H9 (cell line): Measurements from ENCODE around the gene NUP188. TPM values are rescaled to one million over a fixed set of nuclear protein-coding genes. Genes with fewer than 3 reads are reported as not detected.

Experiments used
- DNase-seq: peaks from one replicate; pipeline ENCODE4 v3.0.0-alpha.2; 2017
- H2AFZ ChIP-seq: one replicate; pipeline ENCODE4 v1.6.1; 2013; ENCODE audit warnings: mild to moderate bottlenecking, low read length, control low read depth, moderate library complexity
- H2AK5ac ChIP-seq: 2 replicates; pipeline ENCODE4 v1.6.1; 2013; ENCODE audit warnings: low read length, control low read depth, mixed read lengths; ENCODE audit not compliant: insufficient read length
- H2BK120ac ChIP-seq: one replicate; pipeline ENCODE4 v1.6.1; 2013; ENCODE audit warnings: low read depth, mild to moderate bottlenecking, low read length, control low read depth, inconsistent platforms; ENCODE audit not compliant: poor library complexity, severe bottlenecking
- H2BK12ac ChIP-seq: 2 replicates; pipeline ENCODE4 v1.6.1; 2013; ENCODE audit warnings: low read length, control low read depth, mixed read lengths, low read depth; ENCODE audit not compliant: insufficient read length
- H2BK15ac ChIP-seq: 2 replicates; pipeline ENCODE4 v1.6.1; 2013; ENCODE audit warnings: low read depth, low read length, control low read depth
- H2BK20ac ChIP-seq: one replicate; pipeline ENCODE4 v1.6.1; 2013; ENCODE audit warnings: low read depth, mild to moderate bottlenecking, low read length, control low read depth, inconsistent platforms; ENCODE audit not compliant: poor library complexity, severe bottlenecking
- H2BK5ac ChIP-seq: 2 replicates; pipeline ENCODE4 v1.6.1; 2013; ENCODE audit warnings: low read length, control low read depth, mixed read lengths; ENCODE audit not compliant: insufficient read length
- H3K14ac ChIP-seq: 2 replicates; pipeline ENCODE4 v1.6.1; 2013; ENCODE audit warnings: low read length, control low read depth; ENCODE audit not compliant: insufficient read depth
- H3K18ac ChIP-seq: 2 replicates; pipeline ENCODE4 v1.6.1; 2013; ENCODE audit warnings: low read depth, mild to moderate bottlenecking, mixed read lengths, low read length, control low read depth; ENCODE audit not compliant: insufficient read length
- H3K23ac ChIP-seq: 2 replicates; pipeline ENCODE4 v1.6.1; 2013; ENCODE audit warnings: low read length, control low read depth, mixed read lengths, low read depth; ENCODE audit not compliant: insufficient read length
- H3K23me2 ChIP-seq: 2 replicates; pipeline ENCODE4 v1.6.1; 2013; ENCODE audit warnings: low read depth, mild to moderate bottlenecking, mixed read lengths, low read length, control low read depth; ENCODE audit not compliant: insufficient read length, poor library complexity, severe bottlenecking
- H3K27ac ChIP-seq: 2 replicates; pipeline ENCODE4 v1.5.1; 2013; ENCODE audit warnings: low read length, control low read depth, mixed read lengths, low read depth; ENCODE audit not compliant: insufficient read length
- H3K27me3 ChIP-seq: 2 replicates; pipeline ENCODE4 v1.6.1; 2013; ENCODE audit warnings: low read length, control low read depth, inconsistent platforms; ENCODE audit not compliant: insufficient read depth
- H3K4ac ChIP-seq: 2 replicates; pipeline ENCODE4 v1.6.1; 2013; ENCODE audit warnings: low read depth, mild to moderate bottlenecking, control low read depth, inconsistent platforms, low read length, moderate library complexity
- H3K4me1 ChIP-seq: 2 replicates; pipeline ENCODE4 v1.6.1; 2013; ENCODE audit warnings: low read length, control low read depth, inconsistent platforms; ENCODE audit not compliant: insufficient read depth
- H3K4me2 ChIP-seq: 2 replicates; pipeline ENCODE4 v1.6.1; 2013; ENCODE audit warnings: low read length, control low read depth, mixed read lengths; ENCODE audit not compliant: insufficient read length, insufficient read depth
- H3K56ac ChIP-seq: 2 replicates; pipeline ENCODE4 v1.6.1; 2013; ENCODE audit warnings: low read depth, mild to moderate bottlenecking, mixed read lengths, low read length, control low read depth; ENCODE audit not compliant: insufficient read length
- H3K79me1 ChIP-seq: 2 replicates; pipeline ENCODE4 v1.6.1; 2013; ENCODE audit warnings: low read depth, mild to moderate bottlenecking, moderate library complexity, low read length, control low read depth, inconsistent platforms; ENCODE audit not compliant: insufficient read depth, poor library complexity, severe bottlenecking
- H3K79me2 ChIP-seq: 2 replicates; pipeline ENCODE4 v1.6.1; 2013; ENCODE audit warnings: low read length, control low read depth, inconsistent platforms; ENCODE audit not compliant: insufficient read depth
- H3K9ac ChIP-seq: 2 replicates; pipeline ENCODE4 v1.6.1; 2013; ENCODE audit warnings: low read length, control low read depth, mixed read lengths; ENCODE audit not compliant: insufficient read length; ENCODE audit errors: extremely low read depth
- H3K9me3 ChIP-seq: one replicate; pipeline ENCODE4 v1.6.1; 2013; ENCODE audit warnings: low read depth, low read length, inconsistent platforms; ENCODE audit not compliant: control insufficient read depth
- H3T11ph ChIP-seq: one replicate; pipeline ENCODE4 v1.6.1; 2013; ENCODE audit warnings: mild to moderate bottlenecking, low read length, control low read depth, inconsistent platforms
- H4K20me1 ChIP-seq: one replicate; pipeline ENCODE4 v1.6.1; 2013; ENCODE audit not compliant: control insufficient read depth, insufficient read length, insufficient read depth
- H4K5ac ChIP-seq: 2 replicates; pipeline ENCODE4 v1.6.1; 2013; ENCODE audit warnings: low read depth, mild to moderate bottlenecking, mixed read lengths, low read length, control low read depth; ENCODE audit not compliant: insufficient read length
- H4K8ac ChIP-seq: replicated peaks from 2 replicates; pipeline ENCODE4 v1.6.1; 2013; ENCODE audit warnings: low read length, control low read depth, mixed read lengths, low read depth; ENCODE audit not compliant: insufficient read length
- H4K91ac ChIP-seq: 2 replicates; pipeline ENCODE4 v1.6.1; 2013; ENCODE audit warnings: low read depth, mild to moderate bottlenecking, moderate library complexity, mixed read lengths, low read length, control low read depth; ENCODE audit not compliant: insufficient read length
- H3K27ac Mint-ChIP-seq, 3 experiments: 2 replicates in 2 of 3; 3 replicates in 1 of 3; pipeline ENCODE4 v1.8.0; 2020 to 2021; ENCODE audit warnings: mixed read lengths in 3 of 3, mild to moderate bottlenecking in 1 of 3, moderate library complexity in 1 of 3
- H3K27me3 Mint-ChIP-seq: 2 replicates; pipeline ENCODE4 v1.8.0; 2021; ENCODE audit warnings: low read depth, mild to moderate bottlenecking, moderate library complexity, mixed read lengths
- H3K36me3 Mint-ChIP-seq, 3 experiments: 2 replicates in 2 of 3; 3 replicates in 1 of 3; pipeline ENCODE4 v1.8.0; 2020 to 2021; ENCODE audit warnings: low read depth in 3 of 3, mixed read lengths in 3 of 3; ENCODE audit not compliant: insufficient read depth in 1 of 3
- H3K4me1 Mint-ChIP-seq, 2 experiments: 2 replicates each; pipeline ENCODE4 v1.8.0; 2020; ENCODE audit warnings: mixed read lengths in 2 of 2
- H3K4me3 Mint-ChIP-seq, 2 experiments: 2 replicates in 1 of 2; 3 replicates in 1 of 2; pipeline ENCODE4 v1.8.0; 2020 to 2021; ENCODE audit warnings: mild to moderate bottlenecking in 2 of 2, mixed read lengths in 2 of 2, moderate library complexity in 1 of 2
- H3K9me3 Mint-ChIP-seq, 2 experiments: 2 replicates in 1 of 2; 3 replicates in 1 of 2; pipeline ENCODE4 v1.8.0; 2020; ENCODE audit warnings: mild to moderate bottlenecking in 2 of 2, mixed read lengths in 2 of 2, moderate library complexity in 1 of 2
- WGBS: extraction: QIAGEN DNeasy Blood & Tissue Kit; methylation state at CpG from one replicate; pipeline ENCODE4 v1.1.7; 2013; ENCODE audit warnings: missing lambda C conversion rate, low lambda C conversion rate, mixed read lengths; ENCODE audit not compliant: insufficient read length; ENCODE audit errors: extremely low coverage; 5-methylcytosine and 5-hydroxymethylcytosine counted together
- total RNA-seq: library from RNA; stranded (reverse); gene quantifications from 2 replicates; pipeline ENCODE4 v1.2.1, GENCODE V29; 2021
- TF ChIP-seq, protein P1 (sequence below): fragments of 200-600 bp; sonication (generic); conservative IDR thresholded peaks from 3 replicates; pipeline ENCODE4 v1.8.0; 2021; ENCODE audit warnings: antibody characterized with exemption, mild to moderate bottlenecking

NUP188 gene
- total RNA-seq, 1 experiment from 2014 or later: 101 TPM

DNA sequence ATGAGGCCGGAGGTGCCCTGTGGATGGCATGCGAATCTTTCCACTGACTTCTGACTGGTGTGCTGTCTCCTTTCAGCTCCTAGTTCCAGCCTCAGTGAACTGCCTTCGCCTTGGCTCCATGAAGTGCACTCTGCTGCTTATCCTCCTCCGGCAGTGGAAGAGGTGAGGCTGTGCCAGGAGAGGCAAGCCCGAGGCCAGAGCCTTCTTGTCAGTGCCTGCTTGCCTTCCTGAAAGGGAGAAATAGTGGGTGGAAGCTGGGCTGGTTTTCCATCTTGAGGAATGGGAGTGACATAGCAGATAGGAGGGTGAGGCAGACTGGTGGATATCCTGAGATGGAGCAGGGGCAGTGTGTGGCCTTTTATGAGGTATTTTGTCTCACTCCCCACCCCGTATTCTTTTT, 51.0 kb downstream of the NUP188 start:
- no peak overlapping the region for H2BK12ac ChIP-seq
- H2BK120ac ChIP-seq: no peak overlapping the region
- no peaks in the 10 kb centered on the region for H3K4me1 ChIP-seq
- no peak overlapping the region for H3K18ac ChIP-seq
- peaks cover 77 to 95% (median 94%) of the 10 kb centered on the region in 3 experiments for H3K36me3 Mint-ChIP-seq
- no peak overlapping the region for H3K27ac ChIP-seq
- no peak overlapping the region for H4K8ac ChIP-seq
- no peak overlapping the region for H3K14ac ChIP-seq
- no peaks in the 10 kb centered on the region; the same call in 1 of the 2 replicates for H3K27me3 Mint-ChIP-seq
- H2BK15ac ChIP-seq: no peak overlapping the region
- no peak overlapping the region for H3K4me3 Mint-ChIP-seq
- no peaks in the 10 kb centered on the region for H3K79me2 ChIP-seq
- H3K27ac Mint-ChIP-seq: 0 out of 7 replicates have a peak overlapping the region, but pooled peaks of 1 of the 3 experiments have one; percentile 65
- H4K20me1 ChIP-seq: no peaks in the 10 kb centered on the region
- H3K9ac ChIP-seq: no peak overlapping the region
- H3K4me1 Mint-ChIP-seq: no peaks in the 10 kb centered on the region
- H3K23ac ChIP-seq: no peak overlapping the region
- H3K9me3 Mint-ChIP-seq: no peaks in the 10 kb centered on the region
- no peak overlapping the region for H2BK5ac ChIP-seq
- TF ChIP-seq, protein P1, sequence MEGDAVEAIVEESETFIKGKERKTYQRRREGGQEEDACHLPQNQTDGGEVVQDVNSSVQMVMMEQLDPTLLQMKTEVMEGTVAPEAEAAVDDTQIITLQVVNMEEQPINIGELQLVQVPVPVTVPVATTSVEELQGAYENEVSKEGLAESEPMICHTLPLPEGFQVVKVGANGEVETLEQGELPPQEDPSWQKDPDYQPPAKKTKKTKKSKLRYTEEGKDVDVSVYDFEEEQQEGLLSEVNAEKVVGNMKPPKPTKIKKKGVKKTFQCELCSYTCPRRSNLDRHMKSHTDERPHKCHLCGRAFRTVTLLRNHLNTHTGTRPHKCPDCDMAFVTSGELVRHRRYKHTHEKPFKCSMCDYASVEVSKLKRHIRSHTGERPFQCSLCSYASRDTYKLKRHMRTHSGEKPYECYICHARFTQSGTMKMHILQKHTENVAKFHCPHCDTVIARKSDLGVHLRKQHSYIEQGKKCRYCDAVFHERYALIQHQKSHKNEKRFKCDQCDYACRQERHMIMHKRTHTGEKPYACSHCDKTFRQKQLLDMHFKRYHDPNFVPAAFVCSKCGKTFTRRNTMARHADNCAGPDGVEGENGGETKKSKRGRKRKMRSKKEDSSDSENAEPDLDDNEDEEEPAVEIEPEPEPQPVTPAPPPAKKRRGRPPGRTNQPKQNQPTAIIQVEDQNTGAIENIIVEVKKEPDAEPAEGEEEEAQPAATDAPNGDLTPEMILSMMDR: no peak
- H4K91ac ChIP-seq: no peak overlapping the region
- DNase-seq: no peak
- H2AFZ ChIP-seq: no peak overlapping the region
- H3K4me2 ChIP-seq: no peak overlapping the region
- H3K23me2 ChIP-seq: no peaks in the 10 kb centered on the region
- H3K79me1 ChIP-seq: no peaks in the 10 kb centered on the region
- no peak overlapping the region for H3T11ph ChIP-seq
- no CpG with 5 or more reads among the region's 6 CpGs for WGBS
- H3K56ac ChIP-seq: no peak overlapping the region
- no peak overlapping the region for H4K5ac ChIP-seq
- H3K4ac ChIP-seq: no peak overlapping the region
- H3K27me3 ChIP-seq: no peaks in the 10 kb centered on the region
- no peak overlapping the region for H2BK20ac ChIP-seq
- no peak overlapping the region for H2AK5ac ChIP-seq
- no peaks in the 10 kb centered on the region for H3K9me3 ChIP-seq
